ENCODE results near the gene NTM.

GRCh38 chr11:131870305-131870704 is 499.9 kb downstream of the NTM start:
- no peak for TF ChIP-seq EP300 (conservative IDR thresholded peaks at IDR 0.05; ENCODE audit: poor library complexity, severe bottlenecking)
- no peak for TF ChIP-seq POLR2AphosphoS5 (IDR thresholded peaks at IDR 0.05)
- no peak for TF ChIP-seq CTCF (IDR thresholded peaks at IDR 0.05; ENCODE audit: poor library complexity, severe bottlenecking)
- no peak for TF ChIP-seq REST (IDR thresholded peaks at IDR 0.05; ENCODE audit: borderline replicate concordance)
- TF ChIP-seq EZH2 (IDR thresholded peaks at IDR 0.05; ENCODE audit: borderline replicate concordance, insufficient read depth, low read length, poor library complexity, severe bottlenecking): no peak
- TF ChIP-seq RAD21 (conservative IDR thresholded peaks at IDR 0.05): no peak
- TF ChIP-seq TAF1 (IDR thresholded peaks at IDR 0.05; ENCODE audit: low read depth): no peak

All from neural cell (in vitro differentiated cells).